GM18951 (cell line): ENCODE data around the gene SMIM44.
"Not testable (repeated sequence)": the region's sequence is repeated elsewhere in the genome, so short reads cannot be mapped to it uniquely, and the experiment has no call there.

Source experiments
- POLR2A ChIP-seq: IDR thresholded peaks from 4 replicates; pipeline ENCODE4 v1.6.1; 2011; ENCODE audit warnings: mild to moderate bottlenecking; ENCODE audit not compliant: insufficient read length, insufficient read depth; ENCODE audit errors: extremely low read depth
- in situ Hi-C: fragments of 300-500 bp; cut with MboI; formaldehyde crosslinking; loops from one replicate; pipeline ENCODE4 v1.12.0; 2022; ENCODE audit warnings: low sequenced_read_pairs, mixed read lengths, inconsistent platforms; ENCODE audit not compliant: unreplicated experiment

The SMIM44 gene

GRCh38 chr19:3459965-3460582 is 23.2 kb downstream of the SMIM44 start:
- in situ Hi-C loops: no loop called here

GRCh38 chr19:3459089-3459881 is 24.0 kb downstream of the SMIM44 start:
- in situ Hi-C loops: no loop called here
- TF ChIP-seq POLR2A: no peak

More at GRCh38 chr19:3459965-3460582, 23.2 kb downstream of the SMIM44 start:
- TF ChIP-seq POLR2A: no peak

- no peak for TF ChIP-seq POLR2A
- in situ Hi-C loops: no loop called here
Measured at GRCh38 chr19:3458229-3459088, 24.8 kb downstream of the SMIM44 start.

- TF ChIP-seq POLR2A: no peak
- in situ Hi-C loops: no loop called here
Measured at GRCh38 chr19:3457528-3458228, 25.6 kb downstream of the SMIM44 start.

GRCh38 chr19:3456925-3457527 is 26.2 kb downstream of the SMIM44 start:
- in situ Hi-C loops: no loop called here
- TF ChIP-seq POLR2A: no peak

- in situ Hi-C loops: no loop called here
- no peak for TF ChIP-seq POLR2A
Measured at GRCh38 chr19:3455960-3456601, 27.2 kb downstream of the SMIM44 start.

- no peak for TF ChIP-seq POLR2A
- in situ Hi-C loops: no loop called here
Measured at GRCh38 chr19:3455393-3455955, 27.8 kb downstream of the SMIM44 start.

- in situ Hi-C loops: no loop called here
- no peak for TF ChIP-seq POLR2A
Measured at GRCh38 chr19:3454656-3455392, 28.4 kb downstream of the SMIM44 start.

- in situ Hi-C loops: no loop called here
- TF ChIP-seq POLR2A: no peak
Measured at GRCh38 chr19:3453840-3454239, 29.4 kb downstream of the SMIM44 start.

- in situ Hi-C loops: not testable (repeated sequence)
Measured at GRCh38 chr19:3452942-3453214, 30.4 kb downstream of the SMIM44 start.

GRCh38 chr19:3452171-3452941 is 30.9 kb downstream of the SMIM44 start:
- in situ Hi-C loops: no loop called here
- no peak for TF ChIP-seq POLR2A
